ENCODE data around the gene RNPS1. TPM values are rescaled to one million over a fixed set of nuclear protein-coding genes. Genes with fewer than 3 reads are reported as not detected.

RNPS1 gene
- total and polyA plus RNA-seq, 2 of the 4 experiments (the other 2 are of a cell fraction) = 57.5 to 192 TPM

DNA sequence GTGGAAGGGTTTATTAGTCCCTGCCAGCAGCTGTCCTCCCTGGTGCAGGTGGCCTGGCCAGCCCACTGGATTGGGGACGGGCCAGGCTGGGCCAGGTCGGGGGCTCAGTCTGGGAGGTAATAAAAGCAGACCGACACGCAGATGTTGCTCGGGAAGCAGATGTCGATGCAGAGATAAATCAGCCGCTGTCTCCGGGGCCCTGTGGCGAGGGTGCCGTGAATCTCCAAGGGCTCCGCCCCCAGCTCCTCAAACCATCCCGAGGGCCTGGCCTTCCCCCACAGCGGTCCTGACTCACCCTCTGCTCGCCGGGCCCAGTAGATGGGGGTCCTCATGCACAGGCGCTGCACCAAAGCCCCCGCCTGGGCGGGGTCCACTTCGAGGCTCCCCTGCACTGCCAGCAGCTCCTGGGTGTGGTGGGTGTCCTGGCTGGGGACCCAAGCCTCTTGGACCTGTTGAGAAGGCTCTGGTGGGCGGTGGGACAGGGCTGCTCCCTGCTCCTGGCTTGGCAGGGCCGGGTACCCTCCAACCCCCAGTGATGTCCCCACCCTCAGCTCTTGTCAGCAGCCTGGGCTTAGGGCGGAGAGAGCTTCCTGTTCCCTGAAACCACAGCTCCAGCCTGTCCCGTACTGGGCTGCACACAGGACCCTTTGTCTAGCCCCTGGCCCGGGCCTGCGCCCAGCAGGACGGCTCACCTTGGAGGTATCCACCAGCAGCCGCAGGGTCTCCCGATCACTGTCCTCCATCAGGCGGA, 58.5 kb downstream of the RNPS1 start:
- dilution Hi-C loops (cut with HindIII; ENCODE audit: low sequenced_read_pairs, unreplicated experiment) = no loop called here
- Histone ChIP-seq H3K18ac (ENCODE audit: low read depth, low read length) (no peak overlapping the region), H3K4me2 (ENCODE audit: low read depth, low read length) (no peak overlapping the region), H4K91ac (ENCODE audit: insufficient read depth, low read depth, low read length) (no peak overlapping the region), H3K9me1 (ENCODE audit: insufficient read depth, low read length) (peaks cover 6% of the 10 kb centered on the region; the same call in 1 of the 2 replicates), H3K14ac (replicated peaks; ENCODE audit: low read depth, low read length) (no peak overlapping the region), H4K8ac (ENCODE audit: low read depth in 2 of 2, low read length in 2 of 2) (no peak overlapping the region), H3K9ac (ENCODE audit: low read depth, low read length) (no peak overlapping the region), H3K4me3 (ENCODE audit: insufficient read depth, low read depth, low read length) (no peak overlapping the region), H3K23ac (ENCODE audit: low read depth, low read length) (no peak overlapping the region), H2BK20ac (ENCODE audit: low read depth, low read length) (no peak overlapping the region), H3K56ac (ENCODE audit: extremely low read depth, insufficient read depth, low read length) (no peak overlapping the region), H3K4me1 (ENCODE audit: control insufficient read depth, insufficient read depth, low read length) (peaks cover 14% of the 10 kb centered on the region), H3K27me3 (ENCODE audit: control insufficient read depth, insufficient read depth, low read length) (no peaks in the 10 kb centered on the region), H2AK9ac (replicated peaks; ENCODE audit: low read depth, low read length, poor library complexity) (no peak overlapping the region), H2AFZ (replicated peaks; ENCODE audit: low read length, poor library complexity) (no peak overlapping the region), H3K9me3 (ENCODE audit: control insufficient read depth, insufficient read depth, low read length) (no peaks in the 10 kb centered on the region), H3K79me1 (ENCODE audit: low read depth in 1 of 2, low read length in 2 of 2) (peaks cover 27 to 54% of the 10 kb centered on the region in 2 experiments), H3K27ac (ENCODE audit: insufficient read depth, low read length) (no peak overlapping the region), H2BK120ac (ENCODE audit: low read depth, low read length) (no peak overlapping the region), H2BK5ac (ENCODE audit: low read depth, low read length, poor library complexity, severe bottlenecking) (no peak overlapping the region), H4K5ac (ENCODE audit: low read depth, low read length) (no peak overlapping the region), H4K20me1 (ENCODE audit: insufficient read depth, low read length) (peaks cover 16% of the 10 kb centered on the region), H3K4ac (ENCODE audit: low read depth, low read length) (no peak overlapping the region), H3K36me3 (ENCODE audit: control insufficient read depth, insufficient read depth, low read length) (peaks cover 28% of the 10 kb centered on the region), H2AK5ac (ENCODE audit: low read depth, low read length) (no peak overlapping the region), H2BK15ac (ENCODE audit: low read depth, low read length) (no peak overlapping the region)
- ChIA-PET POLR2A (ENCODE audit: unreplicated experiment) (no interaction called here), CTCF (no interaction called here)
- no peak for ATAC-seq (ENCODE audit: low read depth)
- 80% methylated on average over 9 of the region's 29 CpGs; no CpG with 5 or more reads in 1 of the 2 experiments for WGBS, 2 experiments (ENCODE audit: extremely low coverage in 2 of 2, insufficient read length in 1 of 2)
- intact Hi-C loops (cut with micrococcal nuclease) = no loop called here
- in situ Hi-C loops (cut with MboI; ENCODE audit: low sequenced_read_pairs) = no loop called here
- no peak for TF ChIP-seq MXI1 (IDR thresholded peaks at IDR 0.05; ENCODE audit: borderline replicate concordance, low read depth, low read length)
- no peak for DNase-seq
- BruUV-seq (replicated peaks) = no TSS peak

All from IMR-90 (cell line).